H9 (cell line): ENCODE data around the gene INPP5E. TPM values are rescaled to one million over a fixed set of nuclear protein-coding genes. Genes with fewer than 3 reads are reported as not detected.

Source experiments
- DNase-seq: peaks from one replicate; pipeline ENCODE4 v3.0.0-alpha.2; 2017
- H2AFZ ChIP-seq: one replicate; pipeline ENCODE4 v1.6.1; 2013; ENCODE audit warnings: mild to moderate bottlenecking, low read length, control low read depth, moderate library complexity
- H2AK5ac ChIP-seq: 2 replicates; pipeline ENCODE4 v1.6.1; 2013; ENCODE audit warnings: low read length, control low read depth, mixed read lengths; ENCODE audit not compliant: insufficient read length
- H2BK120ac ChIP-seq: one replicate; pipeline ENCODE4 v1.6.1; 2013; ENCODE audit warnings: low read depth, mild to moderate bottlenecking, low read length, control low read depth, inconsistent platforms; ENCODE audit not compliant: poor library complexity, severe bottlenecking
- H2BK12ac ChIP-seq: 2 replicates; pipeline ENCODE4 v1.6.1; 2013; ENCODE audit warnings: low read length, control low read depth, mixed read lengths, low read depth; ENCODE audit not compliant: insufficient read length
- H2BK15ac ChIP-seq: 2 replicates; pipeline ENCODE4 v1.6.1; 2013; ENCODE audit warnings: low read depth, low read length, control low read depth
- H2BK20ac ChIP-seq: one replicate; pipeline ENCODE4 v1.6.1; 2013; ENCODE audit warnings: low read depth, mild to moderate bottlenecking, low read length, control low read depth, inconsistent platforms; ENCODE audit not compliant: poor library complexity, severe bottlenecking
- H2BK5ac ChIP-seq: 2 replicates; pipeline ENCODE4 v1.6.1; 2013; ENCODE audit warnings: low read length, control low read depth, mixed read lengths; ENCODE audit not compliant: insufficient read length
- H3K14ac ChIP-seq: 2 replicates; pipeline ENCODE4 v1.6.1; 2013; ENCODE audit warnings: low read length, control low read depth; ENCODE audit not compliant: insufficient read depth
- H3K18ac ChIP-seq: 2 replicates; pipeline ENCODE4 v1.6.1; 2013; ENCODE audit warnings: low read depth, mild to moderate bottlenecking, mixed read lengths, low read length, control low read depth; ENCODE audit not compliant: insufficient read length
- H3K23ac ChIP-seq: 2 replicates; pipeline ENCODE4 v1.6.1; 2013; ENCODE audit warnings: low read length, control low read depth, mixed read lengths, low read depth; ENCODE audit not compliant: insufficient read length
- H3K23me2 ChIP-seq: 2 replicates; pipeline ENCODE4 v1.6.1; 2013; ENCODE audit warnings: low read depth, mild to moderate bottlenecking, mixed read lengths, low read length, control low read depth; ENCODE audit not compliant: insufficient read length, poor library complexity, severe bottlenecking
- H3K27ac ChIP-seq: 2 replicates; pipeline ENCODE4 v1.5.1; 2013; ENCODE audit warnings: low read length, control low read depth, mixed read lengths, low read depth; ENCODE audit not compliant: insufficient read length
- H3K27me3 ChIP-seq: 2 replicates; pipeline ENCODE4 v1.6.1; 2013; ENCODE audit warnings: low read length, control low read depth, inconsistent platforms; ENCODE audit not compliant: insufficient read depth
- H3K4ac ChIP-seq: 2 replicates; pipeline ENCODE4 v1.6.1; 2013; ENCODE audit warnings: low read depth, mild to moderate bottlenecking, control low read depth, inconsistent platforms, low read length, moderate library complexity
- H3K4me1 ChIP-seq: 2 replicates; pipeline ENCODE4 v1.6.1; 2013; ENCODE audit warnings: low read length, control low read depth, inconsistent platforms; ENCODE audit not compliant: insufficient read depth
- H3K4me2 ChIP-seq: 2 replicates; pipeline ENCODE4 v1.6.1; 2013; ENCODE audit warnings: low read length, control low read depth, mixed read lengths; ENCODE audit not compliant: insufficient read length, insufficient read depth
- H3K56ac ChIP-seq: 2 replicates; pipeline ENCODE4 v1.6.1; 2013; ENCODE audit warnings: low read depth, mild to moderate bottlenecking, mixed read lengths, low read length, control low read depth; ENCODE audit not compliant: insufficient read length
- H3K79me1 ChIP-seq: 2 replicates; pipeline ENCODE4 v1.6.1; 2013; ENCODE audit warnings: low read depth, mild to moderate bottlenecking, moderate library complexity, low read length, control low read depth, inconsistent platforms; ENCODE audit not compliant: insufficient read depth, poor library complexity, severe bottlenecking
- H3K79me2 ChIP-seq: 2 replicates; pipeline ENCODE4 v1.6.1; 2013; ENCODE audit warnings: low read length, control low read depth, inconsistent platforms; ENCODE audit not compliant: insufficient read depth
- H3K9ac ChIP-seq: 2 replicates; pipeline ENCODE4 v1.6.1; 2013; ENCODE audit warnings: low read length, control low read depth, mixed read lengths; ENCODE audit not compliant: insufficient read length; ENCODE audit errors: extremely low read depth
- H3K9me3 ChIP-seq: one replicate; pipeline ENCODE4 v1.6.1; 2013; ENCODE audit warnings: low read depth, low read length, inconsistent platforms; ENCODE audit not compliant: control insufficient read depth
- H3T11ph ChIP-seq: one replicate; pipeline ENCODE4 v1.6.1; 2013; ENCODE audit warnings: mild to moderate bottlenecking, low read length, control low read depth, inconsistent platforms
- H4K20me1 ChIP-seq: one replicate; pipeline ENCODE4 v1.6.1; 2013; ENCODE audit not compliant: control insufficient read depth, insufficient read length, insufficient read depth
- H4K5ac ChIP-seq: 2 replicates; pipeline ENCODE4 v1.6.1; 2013; ENCODE audit warnings: low read depth, mild to moderate bottlenecking, mixed read lengths, low read length, control low read depth; ENCODE audit not compliant: insufficient read length
- H4K8ac ChIP-seq: replicated peaks from 2 replicates; pipeline ENCODE4 v1.6.1; 2013; ENCODE audit warnings: low read length, control low read depth, mixed read lengths, low read depth; ENCODE audit not compliant: insufficient read length
- H4K91ac ChIP-seq: 2 replicates; pipeline ENCODE4 v1.6.1; 2013; ENCODE audit warnings: low read depth, mild to moderate bottlenecking, moderate library complexity, mixed read lengths, low read length, control low read depth; ENCODE audit not compliant: insufficient read length
- H3K27ac Mint-ChIP-seq, 3 experiments: 2 replicates in 2 of 3; 3 replicates in 1 of 3; pipeline ENCODE4 v1.8.0; 2020 to 2021; ENCODE audit warnings: mixed read lengths in 3 of 3, mild to moderate bottlenecking in 1 of 3, moderate library complexity in 1 of 3
- H3K27me3 Mint-ChIP-seq: 2 replicates; pipeline ENCODE4 v1.8.0; 2021; ENCODE audit warnings: low read depth, mild to moderate bottlenecking, moderate library complexity, mixed read lengths
- H3K36me3 Mint-ChIP-seq, 3 experiments: 2 replicates in 2 of 3; 3 replicates in 1 of 3; pipeline ENCODE4 v1.8.0; 2020 to 2021; ENCODE audit warnings: low read depth in 3 of 3, mixed read lengths in 3 of 3; ENCODE audit not compliant: insufficient read depth in 1 of 3
- H3K4me1 Mint-ChIP-seq, 2 experiments: 2 replicates each; pipeline ENCODE4 v1.8.0; 2020; ENCODE audit warnings: mixed read lengths in 2 of 2
- H3K4me3 Mint-ChIP-seq, 2 experiments: 2 replicates in 1 of 2; 3 replicates in 1 of 2; pipeline ENCODE4 v1.8.0; 2020 to 2021; ENCODE audit warnings: mild to moderate bottlenecking in 2 of 2, mixed read lengths in 2 of 2, moderate library complexity in 1 of 2
- H3K9me3 Mint-ChIP-seq, 2 experiments: 2 replicates in 1 of 2; 3 replicates in 1 of 2; pipeline ENCODE4 v1.8.0; 2020; ENCODE audit warnings: mild to moderate bottlenecking in 2 of 2, mixed read lengths in 2 of 2, moderate library complexity in 1 of 2
- WGBS: extraction: QIAGEN DNeasy Blood & Tissue Kit; methylation state at CpG from one replicate; pipeline ENCODE4 v1.1.7; 2013; ENCODE audit warnings: missing lambda C conversion rate, low lambda C conversion rate, mixed read lengths; ENCODE audit not compliant: insufficient read length; ENCODE audit errors: extremely low coverage; 5-methylcytosine and 5-hydroxymethylcytosine counted together
- total RNA-seq: library from RNA; stranded (reverse); gene quantifications from 2 replicates; pipeline ENCODE4 v1.2.1, GENCODE V29; 2021
- TF ChIP-seq, protein P1 (sequence below): fragments of 200-600 bp; sonication (generic); conservative IDR thresholded peaks from 3 replicates; pipeline ENCODE4 v1.8.0; 2021; ENCODE audit warnings: antibody characterized with exemption, mild to moderate bottlenecking

INPP5E gene
- total RNA-seq, 1 experiment from 2014 or later = 21.0 TPM

GRCh38 chr9:136447173-136447778 lies 7.6 kb upstream of the INPP5E start:
- no peaks in the 10 kb centered on the region for H3K4me1 Mint-ChIP-seq
- H2BK5ac ChIP-seq = no peak overlapping the region
- no peak overlapping the region for H3K23ac ChIP-seq
- H3K18ac ChIP-seq = no peak overlapping the region
- peaks cover 36 to 95% (median 88%) of the 10 kb centered on the region in 3 experiments; a peak in 6 of 7 replicates for H3K36me3 Mint-ChIP-seq
- DNase-seq = no peak
- H3K14ac ChIP-seq = no peak overlapping the region
- no peak overlapping the region for H3K4me3 Mint-ChIP-seq
- no peaks in the 10 kb centered on the region for H3K27me3 ChIP-seq
- H2BK12ac ChIP-seq = no peak overlapping the region
- WGBS = no CpG with 5 or more reads among the region's 27 CpGs
- no peaks in the 10 kb centered on the region for H3K27me3 Mint-ChIP-seq
- no peak overlapping the region for H3T11ph ChIP-seq
- H4K91ac ChIP-seq = no peak overlapping the region
- H3K27ac ChIP-seq = no peak overlapping the region
- no peak overlapping the region for H2BK120ac ChIP-seq
- H3K4ac ChIP-seq = no peak overlapping the region
- H2AK5ac ChIP-seq = no peak overlapping the region
- no peak overlapping the region for H3K4me2 ChIP-seq
- no peaks in the 10 kb centered on the region for H3K9me3 ChIP-seq
- H4K8ac ChIP-seq = no peak overlapping the region
- no peak overlapping the region for H2BK15ac ChIP-seq
- no peak overlapping the region for H2AFZ ChIP-seq
- TF ChIP-seq, protein P1, sequence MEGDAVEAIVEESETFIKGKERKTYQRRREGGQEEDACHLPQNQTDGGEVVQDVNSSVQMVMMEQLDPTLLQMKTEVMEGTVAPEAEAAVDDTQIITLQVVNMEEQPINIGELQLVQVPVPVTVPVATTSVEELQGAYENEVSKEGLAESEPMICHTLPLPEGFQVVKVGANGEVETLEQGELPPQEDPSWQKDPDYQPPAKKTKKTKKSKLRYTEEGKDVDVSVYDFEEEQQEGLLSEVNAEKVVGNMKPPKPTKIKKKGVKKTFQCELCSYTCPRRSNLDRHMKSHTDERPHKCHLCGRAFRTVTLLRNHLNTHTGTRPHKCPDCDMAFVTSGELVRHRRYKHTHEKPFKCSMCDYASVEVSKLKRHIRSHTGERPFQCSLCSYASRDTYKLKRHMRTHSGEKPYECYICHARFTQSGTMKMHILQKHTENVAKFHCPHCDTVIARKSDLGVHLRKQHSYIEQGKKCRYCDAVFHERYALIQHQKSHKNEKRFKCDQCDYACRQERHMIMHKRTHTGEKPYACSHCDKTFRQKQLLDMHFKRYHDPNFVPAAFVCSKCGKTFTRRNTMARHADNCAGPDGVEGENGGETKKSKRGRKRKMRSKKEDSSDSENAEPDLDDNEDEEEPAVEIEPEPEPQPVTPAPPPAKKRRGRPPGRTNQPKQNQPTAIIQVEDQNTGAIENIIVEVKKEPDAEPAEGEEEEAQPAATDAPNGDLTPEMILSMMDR = no peak
- no peaks in the 10 kb centered on the region for H3K79me2 ChIP-seq
- no peak overlapping the region for H3K27ac Mint-ChIP-seq
- H3K4me1 ChIP-seq = no peaks in the 10 kb centered on the region
- no peaks in the 10 kb centered on the region for H3K23me2 ChIP-seq
- H3K9me3 Mint-ChIP-seq = no peaks in the 10 kb centered on the region
- H3K56ac ChIP-seq = no peak overlapping the region
- no peak overlapping the region for H2BK20ac ChIP-seq
- no peak overlapping the region for H4K5ac ChIP-seq
- peaks cover 2% of the 10 kb centered on the region for H4K20me1 ChIP-seq
- H3K79me1 ChIP-seq = no peaks in the 10 kb centered on the region
- no peak overlapping the region for H3K9ac ChIP-seq
